Measurements from ENCODE around the gene KCNJ11.
"Not testable (repeated sequence)": the region's sequence is repeated elsewhere in the genome, so short reads cannot be mapped to it uniquely, and the experiment has no call there.

The KCNJ11 gene

GRCh38 chr11:17388609-17389210 is at the start of gene KCNJ11:
Gene KCNJ11 (minus strand): TSS chr11:17388659. CDS start chr11:17388091, 568 bp downstream.
- DNase-seq: peak; percentile 52

- no peak for DNase-seq
These were observed 48.9 kb upstream of the KCNJ11 start for GRCh38 chr11:17437366-17437765.

GRCh38 chr11:17434108-17434507 is 45.6 kb upstream of the KCNJ11 start:
- no peak for DNase-seq

GRCh38 chr11:17432002-17432401 is 43.5 kb upstream of the KCNJ11 start:
- no peak for DNase-seq

- DNase-seq: no peak
These were observed 42.7 kb upstream of the KCNJ11 start for GRCh38 chr11:17431139-17431538.

GRCh38 chr11:17430616-17431015 is 42.2 kb upstream of the KCNJ11 start:
- DNase-seq: no peak

GRCh38 chr11:17428925-17429324 is 40.5 kb upstream of the KCNJ11 start:
- no peak for DNase-seq

- no peak for DNase-seq
These were observed 39.8 kb upstream of the KCNJ11 start for GRCh38 chr11:17428261-17428660.

- not testable (repeated sequence) for DNase-seq
These were observed 37.8 kb upstream of the KCNJ11 start for GRCh38 chr11:17426233-17426632.

- DNase-seq: no peak
These were observed 35.3 kb upstream of the KCNJ11 start for GRCh38 chr11:17423533-17424310.

- DNase-seq: no peak
These were observed 33.3 kb upstream of the KCNJ11 start for GRCh38 chr11:17421781-17422180.

- DNase-seq: no peak
These were observed 30.1 kb upstream of the KCNJ11 start for GRCh38 chr11:17418444-17419081.

- no peak for DNase-seq
These were observed 28.0 kb upstream of the KCNJ11 start for GRCh38 chr11:17416492-17416891.

GRCh38 chr11:17415523-17416104 is 27.2 kb upstream of the KCNJ11 start:
- no peak for DNase-seq

- no peak for DNase-seq
These were observed 26.5 kb upstream of the KCNJ11 start for GRCh38 chr11:17414992-17415391.

- no peak for DNase-seq
These were observed 25.9 kb upstream of the KCNJ11 start for GRCh38 chr11:17414317-17414737.

- peak; percentile 52 for DNase-seq
These were observed 25.2 kb upstream of the KCNJ11 start for GRCh38 chr11:17413414-17414316.

- no peak for DNase-seq
These were observed 24.2 kb upstream of the KCNJ11 start for GRCh38 chr11:17412488-17413180.

- DNase-seq: no peak
These were observed 23.0 kb upstream of the KCNJ11 start for GRCh38 chr11:17411418-17411817.

GRCh38 chr11:17410606-17411379 is 22.3 kb upstream of the KCNJ11 start:
- no peak for DNase-seq

GRCh38 chr11:17408641-17409040 is 20.2 kb upstream of the KCNJ11 start:
- no peak for DNase-seq
